Osteocyte (in vitro differentiated cells): ENCODE data around the gene LTBP3. TPM values are rescaled to one million over a fixed set of nuclear protein-coding genes. Genes with fewer than 3 reads are reported as not detected.

Source experiments
- DNase-seq: peaks from one replicate; pipeline ENCODE4 v3.0.0; 2021; ENCODE audit warnings: mixed read lengths; ENCODE audit not compliant: unreplicated experiment; ENCODE audit errors: extremely low spot score
- H3K27ac Mint-ChIP-seq: one replicate; pipeline ENCODE4 v1.8.0; 2021; ENCODE audit warnings: mild to moderate bottlenecking, mixed read lengths; ENCODE audit not compliant: unreplicated experiment
- H3K27me3 Mint-ChIP-seq: one replicate; pipeline ENCODE4 v1.8.0; 2021; ENCODE audit warnings: mixed read lengths; ENCODE audit not compliant: unreplicated experiment
- H3K36me3 Mint-ChIP-seq: one replicate; pipeline ENCODE4 v1.8.0; 2021; ENCODE audit warnings: mixed read lengths; ENCODE audit not compliant: unreplicated experiment
- H3K4me1 Mint-ChIP-seq: one replicate; pipeline ENCODE4 v1.8.0; 2021; ENCODE audit warnings: mixed read lengths; ENCODE audit not compliant: unreplicated experiment
- H3K4me3 Mint-ChIP-seq: one replicate; pipeline ENCODE4 v1.8.0; 2021; ENCODE audit warnings: mild to moderate bottlenecking, moderate library complexity, mixed read lengths; ENCODE audit not compliant: unreplicated experiment
- H3K9me3 Mint-ChIP-seq: one replicate; pipeline ENCODE4 v1.8.0; 2021; ENCODE audit warnings: mixed read lengths; ENCODE audit not compliant: unreplicated experiment
- total RNA-seq: library from RNA; stranded (reverse); gene quantifications from 2 replicates; pipeline ENCODE4 v1.2.1, GENCODE V29; 2021
- TF ChIP-seq, protein P1 (sequence below): fragments of 200-600 bp; sonication (generic); IDR thresholded peaks from 2 replicates; pipeline ENCODE4 v1.5.0; 2021; ENCODE audit warnings: antibody characterized with exemption, mild to moderate bottlenecking, moderate library complexity

Gene LTBP3
- total RNA-seq, 1 donor from 2014 or later = 256 TPM

GRCh38 chr11:65585396-65586246 is 27.5 kb upstream of the LTBP3 start:
- peaks cover 33% of the 10 kb centered on the region for H3K4me1 Mint-ChIP-seq

DNA sequence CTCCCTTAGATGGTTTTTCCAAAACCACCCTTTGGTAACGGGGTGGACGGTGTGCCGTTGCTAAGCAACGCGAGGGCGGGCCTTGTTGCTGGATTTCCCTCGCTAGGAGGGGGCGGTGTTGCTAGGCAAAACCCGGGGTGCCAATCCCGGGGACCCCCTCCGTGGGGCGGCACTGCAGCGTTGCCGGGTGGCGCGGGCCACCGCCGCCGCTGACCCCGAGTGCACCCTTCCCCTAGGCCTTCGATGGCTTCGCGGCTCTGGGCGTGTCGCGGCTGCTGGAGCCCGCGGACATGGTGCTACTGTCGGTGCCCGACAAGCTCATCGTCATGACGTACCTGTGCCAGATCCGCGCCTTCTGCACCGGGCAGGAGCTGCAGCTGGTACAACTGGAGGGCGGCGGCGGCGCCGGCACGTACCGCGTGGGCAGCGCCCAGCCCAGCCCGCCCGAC is 26.6 kb upstream of the LTBP3 start:
- no peak for DNase-seq
- Mint-ChIP-seq H3K27ac (no peak overlapping the region), H3K27me3 (no peaks in the 10 kb centered on the region), H3K9me3 (no peaks in the 10 kb centered on the region), H3K4me3 (no peak overlapping the region), H3K4me1 (peaks cover 30% of the 10 kb centered on the region), H3K36me3 (peaks cover 17% of the 10 kb centered on the region)
- TF ChIP-seq, protein P1, sequence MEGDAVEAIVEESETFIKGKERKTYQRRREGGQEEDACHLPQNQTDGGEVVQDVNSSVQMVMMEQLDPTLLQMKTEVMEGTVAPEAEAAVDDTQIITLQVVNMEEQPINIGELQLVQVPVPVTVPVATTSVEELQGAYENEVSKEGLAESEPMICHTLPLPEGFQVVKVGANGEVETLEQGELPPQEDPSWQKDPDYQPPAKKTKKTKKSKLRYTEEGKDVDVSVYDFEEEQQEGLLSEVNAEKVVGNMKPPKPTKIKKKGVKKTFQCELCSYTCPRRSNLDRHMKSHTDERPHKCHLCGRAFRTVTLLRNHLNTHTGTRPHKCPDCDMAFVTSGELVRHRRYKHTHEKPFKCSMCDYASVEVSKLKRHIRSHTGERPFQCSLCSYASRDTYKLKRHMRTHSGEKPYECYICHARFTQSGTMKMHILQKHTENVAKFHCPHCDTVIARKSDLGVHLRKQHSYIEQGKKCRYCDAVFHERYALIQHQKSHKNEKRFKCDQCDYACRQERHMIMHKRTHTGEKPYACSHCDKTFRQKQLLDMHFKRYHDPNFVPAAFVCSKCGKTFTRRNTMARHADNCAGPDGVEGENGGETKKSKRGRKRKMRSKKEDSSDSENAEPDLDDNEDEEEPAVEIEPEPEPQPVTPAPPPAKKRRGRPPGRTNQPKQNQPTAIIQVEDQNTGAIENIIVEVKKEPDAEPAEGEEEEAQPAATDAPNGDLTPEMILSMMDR = no peak

More at GRCh38 chr11:65585396-65586246, 27.5 kb upstream of the LTBP3 start:
- H3K9me3 Mint-ChIP-seq = no peaks in the 10 kb centered on the region
- no peaks in the 10 kb centered on the region for H3K27me3 Mint-ChIP-seq
- peaks cover 16% of the 10 kb centered on the region for H3K36me3 Mint-ChIP-seq
- no peak for DNase-seq
- peak overlapping the region; percentile 48 for H3K27ac Mint-ChIP-seq
- no peak overlapping the region for H3K4me3 Mint-ChIP-seq
- TF ChIP-seq, protein P1 = no peak

DNA sequence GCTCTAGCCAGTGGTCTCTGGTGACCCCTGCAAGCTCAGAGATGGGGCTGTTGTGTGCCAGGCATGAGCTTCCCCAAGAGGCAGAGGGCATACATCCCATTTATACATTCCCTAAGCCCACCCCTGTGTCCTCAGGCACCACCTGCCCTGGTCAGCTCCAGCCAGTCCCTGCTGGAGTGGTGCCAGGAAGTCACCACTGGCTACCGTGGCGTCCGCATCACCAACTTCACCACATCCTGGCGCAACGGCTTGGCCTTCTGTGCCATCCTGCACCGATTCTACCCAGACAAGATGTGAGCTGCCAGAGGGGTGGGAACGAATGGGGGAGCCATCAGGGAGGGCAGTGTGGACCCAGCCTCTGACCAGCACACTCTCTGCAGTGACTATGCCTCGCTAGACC is 25.9 kb upstream of the LTBP3 start:
- H3K27ac Mint-ChIP-seq = no peak overlapping the region
- TF ChIP-seq, protein P1 = no peak
- H3K36me3 Mint-ChIP-seq = peaks cover 17% of the 10 kb centered on the region
- H3K4me1 Mint-ChIP-seq = peaks cover 29% of the 10 kb centered on the region
- H3K4me3 Mint-ChIP-seq = no peak overlapping the region
- no peaks in the 10 kb centered on the region for H3K27me3 Mint-ChIP-seq
- DNase-seq = no peak
- no peaks in the 10 kb centered on the region for H3K9me3 Mint-ChIP-seq

DNA sequence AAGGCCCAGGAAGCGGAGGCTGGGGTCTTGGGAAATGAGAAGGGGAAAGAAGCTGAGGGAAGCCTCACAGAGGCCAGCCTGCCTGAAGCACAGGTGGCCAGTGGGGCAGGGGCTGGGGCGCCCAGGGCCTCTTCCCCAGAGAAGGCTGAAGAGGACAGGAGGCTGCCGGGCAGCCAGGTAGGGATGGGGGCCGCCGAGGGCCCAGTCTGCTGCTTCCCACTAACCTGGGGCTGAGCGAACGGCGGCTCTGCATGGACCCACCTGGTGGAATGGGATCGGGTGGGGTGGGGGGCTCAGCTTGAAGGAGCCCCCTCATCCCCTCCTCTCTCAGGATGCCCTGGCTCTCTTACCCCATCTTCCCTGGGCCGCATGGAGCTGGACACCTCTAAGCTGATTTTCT is 25.4 kb upstream of the LTBP3 start:
- no peak overlapping the region for H3K27ac Mint-ChIP-seq
- peaks cover 27% of the 10 kb centered on the region for H3K4me1 Mint-ChIP-seq
- H3K27me3 Mint-ChIP-seq = no peaks in the 10 kb centered on the region
- H3K4me3 Mint-ChIP-seq = no peak overlapping the region
- DNase-seq = no peak
- TF ChIP-seq, protein P1 = no peak
- H3K9me3 Mint-ChIP-seq = no peaks in the 10 kb centered on the region
- peaks cover 17% of the 10 kb centered on the region for H3K36me3 Mint-ChIP-seq

GRCh38 chr11:65581928-65582327 is 23.8 kb upstream of the LTBP3 start:
- Mint-ChIP-seq H3K36me3 (peaks cover 14% of the 10 kb centered on the region), H3K9me3 (no peaks in the 10 kb centered on the region), H3K27me3 (no peaks in the 10 kb centered on the region), H3K4me3 (no peak overlapping the region), H3K4me1 (peaks cover 26% of the 10 kb centered on the region), H3K27ac (no peak overlapping the region)
- DNase-seq = no peak
- TF ChIP-seq, protein P1 = no peak
